M059J (cell line): ENCODE measurements around the gene APBB2. TPM values are rescaled to one million over a fixed set of nuclear protein-coding genes. Genes with fewer than 3 reads are reported as not detected.

Source experiments
- DNase-seq: peaks from one replicate; pipeline ENCODE4 v3.0.0-alpha.2; 2012; ENCODE audit warnings: low read depth
- total RNA-seq: library from RNA; depleted of rRNA; stranded (reverse); fragments of >200 nt; shearing (Covaris generic); gene quantifications from 2 replicates; pipeline ENCODE4 v1.2.3, GENCODE V29; 2014

The APBB2 gene
- total RNA-seq, 1 experiment from 2014 or later, result 81.9 TPM

- no peak for DNase-seq
Measured at GRCh38 chr4:40978548-40978947, 235.8 kb downstream of the APBB2 start.

DNA sequence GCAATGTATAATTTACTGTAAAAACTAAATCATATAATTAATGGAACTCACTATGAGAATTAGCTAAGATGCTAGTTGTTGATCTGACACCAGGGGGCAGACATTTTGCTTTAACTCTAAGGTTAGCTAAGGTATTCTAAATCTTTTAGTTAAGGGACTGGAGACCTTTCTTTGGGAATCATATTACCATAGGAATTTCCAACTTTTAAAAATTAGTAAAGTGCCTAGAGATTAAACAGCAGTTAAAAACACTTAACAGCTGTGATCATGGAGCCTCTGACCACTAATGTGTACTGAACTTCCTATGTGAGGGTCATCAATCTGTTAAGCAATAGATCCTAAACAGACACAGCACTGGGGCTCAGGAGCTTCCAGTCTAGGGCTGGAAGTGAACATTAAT, 238.0 kb downstream of the APBB2 start:
- peak; percentile 76 for DNase-seq

DNA sequence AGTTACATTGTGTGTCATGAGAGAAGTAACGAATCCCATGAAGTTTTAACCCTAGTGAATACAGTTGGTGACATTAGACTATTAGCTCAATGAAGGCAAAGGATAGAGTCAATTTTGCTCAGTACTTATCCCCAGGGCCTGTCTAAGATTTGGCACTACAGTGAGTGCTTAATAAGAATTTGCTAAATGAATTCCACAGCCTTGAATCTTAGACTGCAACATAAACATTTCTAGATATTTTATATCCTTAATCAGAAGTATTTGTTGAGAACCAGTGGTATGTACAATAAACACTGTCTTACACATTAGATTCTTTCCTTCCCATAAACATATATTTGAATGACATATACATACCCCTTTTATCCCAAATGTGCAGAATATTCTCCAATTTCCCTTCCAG, 241.6 kb downstream of the APBB2 start:
- no peak for DNase-seq

DNA sequence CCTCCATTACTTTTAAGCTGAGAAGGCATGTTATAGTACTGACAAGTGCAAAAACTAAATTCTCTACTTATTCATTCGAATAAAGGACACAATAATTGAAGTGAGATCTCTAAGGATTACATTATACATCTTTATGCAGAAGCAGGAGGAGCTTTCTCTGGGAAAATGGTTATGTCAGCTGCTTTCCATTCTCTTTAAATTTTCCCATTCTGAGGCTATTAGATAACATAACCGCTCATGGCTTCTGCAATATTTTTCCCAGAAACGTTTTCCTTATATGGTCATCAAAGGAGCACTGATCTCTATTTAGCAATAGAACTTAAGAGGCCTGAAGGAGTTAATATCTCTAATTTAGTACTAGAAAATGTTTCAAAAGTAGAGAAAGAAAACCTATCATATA, 243.0 kb downstream of the APBB2 start:
- no peak for DNase-seq

DNA sequence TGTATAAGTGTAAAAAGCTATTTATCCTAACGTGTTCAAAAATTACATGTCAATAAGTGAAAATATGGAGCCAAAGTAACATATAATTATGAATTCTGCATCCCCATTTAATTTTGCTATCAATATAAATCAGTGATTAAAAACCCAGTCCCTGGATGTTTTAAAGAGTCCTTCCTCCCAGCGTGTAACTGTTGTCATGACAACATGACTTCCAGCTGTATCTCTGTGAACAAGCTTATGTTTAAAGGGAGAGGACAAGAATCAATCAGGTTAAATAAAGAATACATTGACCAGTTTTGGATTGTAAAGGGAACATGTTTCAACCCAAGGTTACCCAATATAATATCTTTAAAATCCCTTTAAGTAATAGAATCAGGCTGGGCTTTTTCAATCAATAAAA, 244.8 kb downstream of the APBB2 start:
- no peak for DNase-seq

DNA sequence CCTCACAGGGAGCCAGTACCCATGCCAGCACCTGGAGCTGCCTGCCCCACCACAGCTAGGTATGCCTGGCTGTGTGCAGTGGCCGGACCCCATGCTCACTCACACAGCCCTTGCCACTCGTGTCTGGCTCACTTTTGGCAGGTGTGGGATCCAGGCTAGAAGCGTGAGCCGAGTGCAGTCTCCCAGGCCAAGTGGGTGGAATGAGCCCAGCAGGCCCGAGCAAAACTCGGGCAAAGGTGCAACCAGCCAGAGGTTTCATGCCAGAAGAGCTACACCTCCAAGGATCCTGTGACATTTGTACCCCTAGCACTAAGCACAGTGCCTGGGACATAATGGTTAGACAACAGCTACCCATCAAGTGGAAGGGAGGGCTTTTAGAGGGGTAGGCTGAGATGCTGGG, 246.8 kb downstream of the APBB2 start:
- DNase-seq, result no peak

DNA sequence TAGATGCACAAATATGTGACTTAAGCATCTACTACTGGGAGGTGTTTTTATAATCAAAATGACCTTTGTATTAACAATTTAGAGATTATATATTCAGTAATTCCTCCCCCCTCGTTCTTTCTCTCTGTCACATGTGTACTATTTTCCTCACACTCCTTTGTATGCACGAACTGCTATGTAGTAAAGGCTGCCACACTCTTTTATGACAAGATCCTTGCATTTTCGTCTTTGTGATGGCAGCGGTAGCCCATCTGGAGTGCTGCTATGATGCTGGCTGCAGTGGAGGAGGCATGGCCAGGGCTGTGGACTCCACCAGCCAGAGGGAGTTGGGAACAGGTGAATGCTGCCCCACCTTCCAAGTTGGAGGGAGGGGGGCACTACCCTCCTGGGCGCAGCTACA, 248.3 kb downstream of the APBB2 start:
- no peak for DNase-seq

- peak; percentile 63 for DNase-seq
Measured at GRCh38 chr4:40963897-40964478, 250.4 kb downstream of the APBB2 start.

- DNase-seq, result no peak
Measured at GRCh38 chr4:40962551-40963180, 251.7 kb downstream of the APBB2 start.

- no peak for DNase-seq
Measured at GRCh38 chr4:40960941-40961340, 253.4 kb downstream of the APBB2 start.

DNA sequence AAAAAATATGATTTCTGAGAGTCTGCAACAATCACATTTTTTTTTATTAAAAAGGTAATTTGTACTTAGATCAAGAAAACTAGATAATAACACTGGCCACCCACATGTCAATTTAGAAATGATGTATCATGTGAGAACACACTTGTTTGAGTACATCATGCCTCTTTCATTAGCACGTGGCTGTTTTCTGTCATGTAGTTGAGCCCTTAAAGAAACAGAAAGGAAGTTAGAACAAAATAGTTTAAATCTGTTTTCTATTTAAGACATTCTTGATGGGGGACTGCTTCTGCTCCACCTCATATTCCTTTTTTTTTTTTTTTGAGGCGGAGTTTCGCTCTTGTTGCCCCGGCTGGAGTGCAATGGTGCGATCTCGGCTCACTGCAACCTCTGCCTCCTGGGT, 257.1 kb downstream of the APBB2 start:
- no peak for DNase-seq

DNA sequence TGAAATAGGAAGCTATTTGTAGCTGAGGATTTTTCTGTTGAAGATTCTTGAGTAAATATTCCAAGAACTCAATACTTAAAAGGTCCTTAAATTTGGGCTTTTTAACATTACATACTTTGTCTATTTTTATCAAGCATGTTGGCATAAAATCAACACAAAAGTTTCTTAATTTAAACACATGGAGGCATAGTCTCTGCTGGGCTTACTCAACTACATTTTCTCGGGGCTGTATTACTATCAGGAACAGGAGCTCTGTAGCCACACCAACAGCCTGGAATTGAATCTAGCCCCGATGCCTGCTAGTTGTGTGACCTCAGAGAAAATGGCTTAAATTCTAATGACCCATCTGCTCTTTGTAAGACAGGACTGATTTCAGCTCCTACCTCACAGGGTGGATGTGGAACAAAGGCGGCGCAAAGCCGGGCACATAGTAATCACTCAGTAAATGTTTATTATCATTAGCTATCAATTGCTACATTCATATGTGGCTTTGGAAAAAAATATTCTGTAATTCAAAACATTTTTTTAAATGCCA, 257.6 kb downstream of the APBB2 start:
- DNase-seq, result no peak

GRCh38 chr4:40954088-40954668, 260.2 kb downstream of the APBB2 start:
- DNase-seq, result no peak

DNA sequence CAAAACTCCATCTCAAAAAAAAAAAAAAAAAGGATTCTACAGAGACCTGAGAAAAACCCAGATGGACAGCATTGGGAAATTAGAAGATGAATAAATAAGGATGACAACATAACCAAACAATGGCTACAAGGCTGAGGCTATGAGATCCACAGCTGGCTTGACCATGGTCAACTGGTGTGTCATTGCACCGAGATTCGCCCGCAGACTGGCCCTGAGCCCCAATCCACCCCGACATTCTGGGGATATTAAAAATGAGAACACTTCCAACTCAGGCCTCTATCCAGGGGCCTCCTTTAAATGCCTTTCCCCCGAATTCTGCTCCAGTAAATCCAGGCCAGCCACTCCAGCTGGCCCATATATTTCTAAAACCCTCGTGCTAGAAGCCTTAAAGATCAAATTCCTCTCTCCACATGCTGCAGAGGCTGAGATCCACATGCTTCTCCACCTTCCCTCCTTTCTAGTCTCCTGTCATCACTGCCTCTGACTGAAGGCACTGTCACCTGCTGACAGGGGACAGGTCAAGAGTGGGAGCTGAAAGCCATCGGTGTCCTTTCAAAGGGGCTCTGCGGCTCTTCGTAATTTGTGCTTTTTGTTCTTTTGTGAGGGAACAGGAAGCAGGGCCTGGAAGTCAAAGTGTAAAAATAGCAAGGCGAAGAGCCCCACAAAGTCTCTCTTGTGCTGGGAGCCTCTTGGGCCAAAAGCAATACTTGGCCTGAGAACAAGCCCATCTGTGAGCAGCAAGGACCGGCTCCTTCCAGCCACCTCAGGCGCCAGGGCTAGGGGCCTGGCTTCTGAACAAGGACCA, 260.9 kb downstream of the APBB2 start:
- no peak for DNase-seq

DNA sequence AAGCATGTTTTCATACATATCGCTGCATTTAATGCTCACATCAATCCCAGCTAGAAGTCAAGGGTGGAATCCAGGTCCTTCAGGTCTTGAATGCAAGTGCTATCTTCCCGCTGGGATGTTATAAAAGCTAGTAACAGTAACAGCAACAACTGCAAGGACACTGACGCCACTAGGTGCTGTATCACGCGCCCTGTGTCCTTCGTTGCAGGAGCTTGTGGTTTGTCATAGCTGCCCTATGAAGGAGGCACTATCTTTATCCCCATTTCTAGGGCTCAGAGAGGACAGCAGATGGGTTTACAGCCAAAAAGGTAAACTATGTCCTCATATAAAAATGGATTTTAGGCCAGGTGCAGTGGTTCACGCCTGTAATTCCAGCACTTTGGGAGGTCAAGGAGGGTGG, 261.7 kb downstream of the APBB2 start:
- no peak for DNase-seq

- no peak for DNase-seq
Measured at GRCh38 chr4:40952217-40952616, 262.1 kb downstream of the APBB2 start.

DNA sequence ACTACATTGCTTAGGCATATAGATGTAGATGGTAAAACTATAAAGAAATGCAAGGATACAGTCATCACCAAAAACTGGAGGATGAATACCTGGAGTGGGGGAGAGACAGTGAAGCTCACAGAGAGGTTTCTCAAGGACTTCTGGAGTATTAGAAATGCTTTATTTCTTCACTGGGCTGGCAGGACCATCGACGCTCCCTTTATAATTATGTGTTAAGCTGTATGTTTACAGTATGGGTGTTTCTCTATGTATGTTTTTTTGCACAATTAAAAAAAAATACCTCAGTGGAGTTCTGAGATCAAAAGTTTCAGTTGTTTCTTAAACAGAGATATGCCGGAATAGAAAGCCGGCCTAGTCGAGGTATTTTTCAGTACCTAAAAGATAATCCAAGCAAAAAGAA, 263.3 kb downstream of the APBB2 start:
- no peak for DNase-seq

GRCh38 chr4:40949358-40950100, 264.8 kb downstream of the APBB2 start:
- DNase-seq, result no peak

DNA sequence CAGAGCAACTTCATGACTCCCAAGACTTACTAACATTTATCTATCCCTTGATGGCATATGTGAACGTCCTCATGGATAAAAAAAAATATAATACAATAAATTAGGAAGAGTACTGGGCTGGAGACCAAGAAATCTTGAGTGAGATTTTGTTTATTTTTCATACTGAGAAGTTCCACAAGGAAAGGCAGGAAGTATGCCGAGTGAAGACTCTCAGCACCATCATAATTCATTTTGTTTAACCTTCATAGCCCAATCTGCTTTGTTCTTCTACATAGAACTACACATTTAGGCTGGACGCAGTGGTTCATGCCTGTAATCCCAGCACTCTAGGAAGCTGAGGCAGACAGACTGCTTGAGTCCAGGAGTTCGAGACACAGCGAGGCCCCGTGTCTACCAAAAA, 266.3 kb downstream of the APBB2 start:
- no peak for DNase-seq

GRCh38 chr4:40946652-40947051, 267.7 kb downstream of the APBB2 start:
- no peak for DNase-seq

GRCh38 chr4:40940756-40941155, 273.6 kb downstream of the APBB2 start:
- DNase-seq, result no peak

- DNase-seq, result no peak
Measured at GRCh38 chr4:40940317-40940741, 274.0 kb downstream of the APBB2 start.
